Naive thymus-derived CD4-positive, alpha-beta T cell (primary cell): ENCODE data around the gene RNGTT. TPM values are rescaled to one million over a fixed set of nuclear protein-coding genes. Genes with fewer than 3 reads are reported as not detected.
A peak's percentile ranks its signal among the peaks of the same experiment; 100 is the strongest.
"Not testable (repeated sequence)": the region's sequence is repeated elsewhere in the genome, so short reads cannot be mapped to it uniquely, and the experiment has no call there.

Experiments
- ATAC-seq: fragments of 150-1000 bp; cut with Tn5 transposase; 2 replicates; pipeline ENCODE4 v1.10.0; 2021; ENCODE audit warnings: mild to moderate bottlenecking, moderate library complexity
- CTCF ChIA-PET: fragments of 350-600 bp; sonication (Branson Sonifier 250); formaldehyde crosslinking; loops from one replicate; lab custom pipeline; 2021; ENCODE audit warnings: antibody characterized with exemption; lab: Charles Lee
- POLR2A ChIA-PET: fragments of 350-600 bp; sonication (Branson Sonifier 250); formaldehyde crosslinking; loops from one replicate; lab custom pipeline; 2021; ENCODE audit warnings: antibody characterized with exemption, inconsistent platforms; lab: Charles Lee
- DNase-seq, 9 donors: peaks; one replicate each; pipeline versions ENCODE4 v3.0.0 to v3.0.0-alpha.2; 2020 to 2022; ENCODE audit warnings: mixed read lengths in 1 of 9
- H3K27ac ChIP-seq: one replicate; pipeline ENCODE4 v1.7.0; 2013; ENCODE audit warnings: mild to moderate bottlenecking, low read depth, low read length, moderate library complexity
- H3K27me3 ChIP-seq, 2 donors: one replicate each; pipeline ENCODE4 v1.7.0; 2013; ENCODE audit warnings: low read length in 2 of 2, mild to moderate bottlenecking in 2 of 2, moderate library complexity in 2 of 2; ENCODE audit not compliant: control insufficient read depth in 2 of 2, insufficient read depth in 2 of 2
- H3K36me3 ChIP-seq, 3 experiments: 1 replicate in 2 of 3; 2 replicates in 1 of 3; pipeline ENCODE4 v1.7.0; 2013; ENCODE audit warnings: low read length in 3 of 3, mild to moderate bottlenecking in 3 of 3, moderate library complexity in 1 of 3; ENCODE audit not compliant: insufficient read depth in 3 of 3, control insufficient read depth in 2 of 3
- H3K4me1 ChIP-seq, 2 donors: one replicate each; pipeline ENCODE4 v1.7.0; 2013; ENCODE audit warnings: low read length in 2 of 2, mild to moderate bottlenecking in 2 of 2, moderate library complexity in 1 of 2; ENCODE audit not compliant: control insufficient read depth in 2 of 2, insufficient read depth in 2 of 2
- H3K4me3 ChIP-seq: 2 replicates; pipeline ENCODE4 v1.7.0; 2013; ENCODE audit warnings: mild to moderate bottlenecking, low read length
- H3K9me3 ChIP-seq, 3 experiments: 1 replicate in 2 of 3; 2 replicates in 1 of 3; pipeline ENCODE4 v1.7.0; 2013; ENCODE audit warnings: low read length in 3 of 3; ENCODE audit not compliant: control insufficient read depth in 2 of 3
- H3K27ac Mint-ChIP-seq, 9 donors: one replicate each; pipeline ENCODE4 v1.8.0; 2020 to 2022; ENCODE audit warnings: mixed read lengths in 9 of 9, mild to moderate bottlenecking in 8 of 9, moderate library complexity in 5 of 9, inconsistent platforms in 2 of 9
- H3K27me3 Mint-ChIP-seq, 5 donors: one replicate each; pipeline ENCODE4 v1.8.0; 2021 to 2022; ENCODE audit warnings: mixed read lengths in 5 of 5, mild to moderate bottlenecking in 1 of 5
- H3K36me3 Mint-ChIP-seq, 5 donors: one replicate each; pipeline ENCODE4 v1.8.0; 2020 to 2022; ENCODE audit warnings: mixed read lengths in 5 of 5, mild to moderate bottlenecking in 3 of 5, inconsistent platforms in 1 of 5
- H3K4me1 Mint-ChIP-seq, 7 donors: one replicate each; pipeline ENCODE4 v1.8.0; 2020 to 2022; ENCODE audit warnings: mixed read lengths in 7 of 7, mild to moderate bottlenecking in 3 of 7, inconsistent platforms in 1 of 7
- H3K4me3 Mint-ChIP-seq, 10 donors: one replicate each; pipeline ENCODE4 v1.8.0; 2020 to 2022; ENCODE audit warnings: mild to moderate bottlenecking in 10 of 10, mixed read lengths in 10 of 10, moderate library complexity in 6 of 10, inconsistent platforms in 2 of 10
- H3K9me3 Mint-ChIP-seq, 11 donors: one replicate each; pipeline ENCODE4 v1.8.0; 2020 to 2022; ENCODE audit warnings: mixed read lengths in 11 of 11, mild to moderate bottlenecking in 4 of 11, inconsistent platforms in 1 of 11, moderate library complexity in 1 of 11
- intact Hi-C, 2 donors: fragments of 100-400 bp; cut with micrococcal nuclease; formaldehyde crosslinking; loops; one replicate each; pipeline ENCODE4 v1.15.1; 2023
- polyA plus RNA-seq, 2 donors: library from polyadenylated mRNA; unstranded; fragments of 300-500 nt; fragmentation: Illumina TruSeq; gene quantifications; one replicate each; pipeline ENCODE4 v1.2.3, GENCODE V29; 2021
- total RNA-seq, 6 experiments: library from RNA in 5 of 6; stranded (reverse) in 5 of 6; gene quantifications; 1 replicate in 5 of 6; 2 replicates in 1 of 6; pipeline ENCODE4 v1.2.3 and lab custom pipeline; 2021 to 2026

Gene RNGTT
- total and polyA plus RNA-seq, 7 experiments from 2014 or later: 15.4 to 26.5 (median 19.3) TPM

- Mint-ChIP-seq H3K36me3 (peaks cover 8 to 39% (median 34%) of the 10 kb centered on the region in 5 donors), H3K4me1 (peaks cover 28 to 62% (median 54%) of the 10 kb centered on the region in 7 donors), H3K27ac (peak overlapping the region in 3 of 9 donors; percentile 21 to 48 (median 43)), H3K9me3 (peaks cover 0 to 3% (median 0%) of the 10 kb centered on the region in 11 donors), H3K4me3 (peak overlapping the region in 1 of 10 donors; percentile 14), H3K27me3 (no peaks in the 10 kb centered on the region)
- Histone ChIP-seq H3K9me3 (no peaks in the 10 kb centered on the region), H3K27me3 (no peaks in the 10 kb centered on the region), H3K4me3 (no peak overlapping the region), H3K27ac (no peak overlapping the region), H3K36me3 (peaks cover 0 to 7% (median 4%) of the 10 kb centered on the region in 3 experiments), H3K4me1 (peaks cover 0 to 9% of the 10 kb centered on the region in 2 donors)
- no peak for DNase-seq
- CTCF ChIA-PET: no interaction called here
- POLR2A ChIA-PET: no interaction called here
- intact Hi-C loops: no loop called here
- ATAC-seq: no peak
Measured at GRCh38 chr6:88908598-88909548, 54.5 kb downstream of the RNGTT start.

DNA sequence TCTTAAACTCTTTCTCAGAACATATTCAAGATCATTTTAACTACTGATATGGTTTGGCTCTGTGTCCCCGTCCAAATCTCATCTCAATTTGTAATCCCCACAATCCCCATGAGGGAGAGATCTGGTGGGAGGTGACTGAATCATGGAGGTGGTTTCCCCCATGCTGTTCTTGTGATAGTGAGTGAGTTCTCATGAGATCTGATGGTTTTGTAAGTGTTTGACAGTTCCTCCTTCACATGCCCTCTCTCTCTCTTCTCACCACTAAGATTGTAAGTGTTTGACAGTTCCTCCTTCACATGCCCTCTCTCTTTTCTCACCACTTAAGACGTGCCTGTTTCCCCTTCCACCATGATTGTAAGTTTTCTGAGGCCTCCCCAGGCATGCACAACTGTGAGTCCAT, 56.3 kb downstream of the RNGTT start:
- POLR2A ChIA-PET: not testable (repeated sequence)

DNA sequence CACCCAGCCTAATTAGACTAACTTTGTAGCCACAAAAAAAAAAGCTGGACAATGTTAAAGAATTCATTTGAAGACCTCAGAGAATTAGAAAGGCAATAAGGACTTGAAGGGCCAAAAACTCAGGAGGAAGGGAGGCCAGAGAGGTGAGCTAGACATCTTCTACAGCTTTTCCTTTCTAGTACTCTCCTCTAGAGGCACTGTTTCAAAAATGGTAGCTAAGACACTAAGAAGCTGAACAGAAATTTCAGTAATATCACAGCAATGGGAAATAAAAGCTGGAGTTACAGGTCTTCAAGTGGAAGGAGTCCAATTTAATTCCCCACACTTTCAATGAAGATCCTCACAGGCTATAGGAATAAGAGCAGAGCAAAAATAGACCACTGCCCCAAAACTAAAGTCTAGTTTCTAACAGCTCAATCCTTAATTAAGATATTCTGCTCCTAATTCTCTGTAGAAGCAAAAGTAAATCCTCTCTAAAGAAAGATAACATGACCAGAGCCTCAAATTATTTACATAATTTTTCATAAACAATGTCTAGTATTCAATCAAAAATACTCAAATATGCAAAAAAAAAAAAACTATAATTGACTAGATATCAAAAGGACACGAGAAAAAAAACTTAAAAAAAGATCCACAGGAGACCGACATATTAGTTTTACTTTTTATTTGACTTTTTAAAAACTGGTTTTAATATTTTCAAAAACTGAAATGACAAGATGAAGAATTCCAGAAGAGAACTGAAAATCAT, 63.7 kb downstream of the RNGTT start:
- intact Hi-C loops: no loop called here
- H3K4me1 Mint-ChIP-seq: peaks cover 0 to 2% (median 0%) of the 10 kb centered on the region in 7 donors
- no peak for ATAC-seq
- H3K9me3 Mint-ChIP-seq: peaks cover 0 to 8% (median 0%) of the 10 kb centered on the region in 11 donors
- no peak overlapping the region for H3K4me3 Mint-ChIP-seq
- no peak overlapping the region for H3K27ac Mint-ChIP-seq
- H3K27me3 ChIP-seq: no peaks in the 10 kb centered on the region
- POLR2A ChIA-PET: no interaction called here
- H3K9me3 ChIP-seq: no peaks in the 10 kb centered on the region
- no peak for DNase-seq
- H3K27me3 Mint-ChIP-seq: no peaks in the 10 kb centered on the region
- H3K36me3 Mint-ChIP-seq: peaks cover 13 to 38% (median 35%) of the 10 kb centered on the region in 5 donors
- no peak overlapping the region for H3K4me3 ChIP-seq
- no peaks in the 10 kb centered on the region for H3K4me1 ChIP-seq
- H3K27ac ChIP-seq: no peak overlapping the region
- CTCF ChIA-PET: interaction anchor here (0.6 kb wide), 1 partner anchor 1503 kb away, joined by 3 read pairs; no protein-coding TSS in a partner anchor
- peaks cover 0 to 13% (median 10%) of the 10 kb centered on the region in 3 experiments for H3K36me3 ChIP-seq

More for the DNA sequence above, 56.3 kb downstream of the RNGTT start:
- H3K36me3 ChIP-seq: peaks cover 0 to 10% (median 9%) of the 10 kb centered on the region in 3 experiments
- Mint-ChIP-seq H3K4me1 (peaks cover 18 to 44% (median 40%) of the 10 kb centered on the region in 7 donors), H3K36me3 (peaks cover 15 to 46% (median 36%) of the 10 kb centered on the region in 5 donors), H3K27ac (peak overlapping the region in 4 of 9 donors; percentile 24 to 66 (median 44))
- H3K27ac ChIP-seq, H3K4me3 Mint-ChIP-seq, H3K9me3 Mint-ChIP-seq, H3K4me3 ChIP-seq, H3K4me1 ChIP-seq, intact Hi-C loops, DNase-seq, H3K9me3 ChIP-seq, H3K27me3 ChIP-seq, H3K27me3 Mint-ChIP-seq: not testable (repeated sequence)
- CTCF ChIA-PET: interaction anchor here (0.7 kb wide), 1 partner anchor 467 kb away, joined by 5 read pairs; no protein-coding TSS in a partner anchor
- ATAC-seq: peak; percentile 36

GRCh38 chr6:88895911-88896310, 67.5 kb downstream of the RNGTT start:
- intact Hi-C loops: no loop called here
- no peaks in the 10 kb centered on the region for H3K4me1 ChIP-seq
- H3K27ac Mint-ChIP-seq: no peak overlapping the region
- H3K36me3 Mint-ChIP-seq: peaks cover 0 to 26% (median 8%) of the 10 kb centered on the region in 5 donors
- peaks cover 0 to 8% (median 0%) of the 10 kb centered on the region in 11 donors for H3K9me3 Mint-ChIP-seq
- no peaks in the 10 kb centered on the region for H3K27me3 Mint-ChIP-seq
- H3K27ac ChIP-seq: no peak overlapping the region
- ChIA-PET CTCF (no interaction called here), POLR2A (no interaction called here)
- H3K27me3 ChIP-seq: no peaks in the 10 kb centered on the region
- no peak for ATAC-seq
- no peaks in the 10 kb centered on the region for H3K36me3 ChIP-seq
- no peaks in the 10 kb centered on the region for H3K9me3 ChIP-seq
- no peak for DNase-seq
- no peak overlapping the region for H3K4me3 Mint-ChIP-seq
- H3K4me3 ChIP-seq: no peak overlapping the region
- no peaks in the 10 kb centered on the region for H3K4me1 Mint-ChIP-seq

GRCh38 chr6:88890860-88891845, 72.3 kb downstream of the RNGTT start:
- peaks cover 0 to 39% (median 21%) of the 10 kb centered on the region in 5 donors for H3K36me3 Mint-ChIP-seq

More at GRCh38 chr6:88890860-88891845, 72.3 kb downstream of the RNGTT start:
- Mint-ChIP-seq H3K9me3 (no peaks in the 10 kb centered on the region), H3K4me3 (no peak overlapping the region), H3K27ac (no peak overlapping the region), H3K27me3 (no peaks in the 10 kb centered on the region), H3K4me1 (no peaks in the 10 kb centered on the region)
- CTCF ChIA-PET: interaction anchor here (0.7 kb wide), 1 partner anchor 20 kb away, joined by 3 read pairs; no protein-coding TSS in a partner anchor
- DNase-seq: no peak
- Histone ChIP-seq H3K27ac (no peak overlapping the region), H3K27me3 (no peaks in the 10 kb centered on the region), H3K36me3 (peaks cover 0 to 6% (median 0%) of the 10 kb centered on the region in 3 experiments), H3K4me1 (no peaks in the 10 kb centered on the region), H3K9me3 (no peaks in the 10 kb centered on the region), H3K4me3 (no peak overlapping the region)
- POLR2A ChIA-PET: no interaction called here
- ATAC-seq: no peak
- intact Hi-C loops: no loop called here
